ENCODE measurements around the gene SATL1. TPM values are rescaled to one million over a fixed set of nuclear protein-coding genes. Genes with fewer than 3 reads are reported as not detected.
A peak's percentile ranks its signal among the peaks of the same experiment; 100 is the strongest.

Gene SATL1
- total and polyA plus RNA-seq, 9 donors: 0.23 to 0.37 (median 0.33) TPM

DNA sequence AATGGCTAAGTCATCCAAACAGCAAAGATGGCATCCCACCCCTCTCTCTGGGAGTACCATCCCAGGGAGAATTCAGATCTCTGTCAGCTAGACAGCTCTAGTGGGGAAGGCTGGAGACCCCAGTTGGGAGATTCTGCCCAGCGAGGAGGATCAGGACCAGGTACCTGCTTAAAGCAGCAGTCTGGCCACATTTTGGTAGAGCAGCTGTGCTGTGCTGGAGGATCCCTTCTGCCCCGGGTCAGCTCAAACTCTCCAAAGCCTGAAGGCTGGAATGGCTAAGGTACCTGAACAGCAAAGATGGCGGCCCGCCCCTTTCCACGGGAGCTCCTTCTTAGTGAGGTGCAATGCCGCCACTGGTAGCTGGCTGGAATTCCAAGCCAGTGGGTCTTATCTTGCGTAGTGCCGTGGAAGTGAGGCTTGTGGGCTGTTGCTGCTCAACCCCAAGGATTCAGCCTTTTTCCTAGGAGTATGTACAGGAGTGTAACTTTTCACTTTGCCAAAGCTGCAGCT, 40.1 kb downstream of the SATL1 start:
- H3K4me1 ChIP-seq (ENCODE audit: control insufficient read depth, insufficient read depth, low read length): no peaks in the 10 kb centered on the region
- H3K4me3 ChIP-seq (ENCODE audit: low read length): no peak overlapping the region
- no peak overlapping the region for H3K27ac ChIP-seq (ENCODE audit: low read length)
- DNase-seq: no peak
- H3K9me3 ChIP-seq (replicated peaks; ENCODE audit: control insufficient read depth, low read depth, low read length): no peaks in the 10 kb centered on the region
- 79% methylated on average over 7 of the region's 8 CpGs for WGBS (ENCODE audit: insufficient coverage)
- H3K36me3 ChIP-seq (ENCODE audit: control insufficient read depth, insufficient read depth, low read length): no peaks in the 10 kb centered on the region
- peaks cover 4% of the 10 kb centered on the region for H3K27me3 ChIP-seq (ENCODE audit: control insufficient read depth, insufficient read depth, low read length)

DNA sequence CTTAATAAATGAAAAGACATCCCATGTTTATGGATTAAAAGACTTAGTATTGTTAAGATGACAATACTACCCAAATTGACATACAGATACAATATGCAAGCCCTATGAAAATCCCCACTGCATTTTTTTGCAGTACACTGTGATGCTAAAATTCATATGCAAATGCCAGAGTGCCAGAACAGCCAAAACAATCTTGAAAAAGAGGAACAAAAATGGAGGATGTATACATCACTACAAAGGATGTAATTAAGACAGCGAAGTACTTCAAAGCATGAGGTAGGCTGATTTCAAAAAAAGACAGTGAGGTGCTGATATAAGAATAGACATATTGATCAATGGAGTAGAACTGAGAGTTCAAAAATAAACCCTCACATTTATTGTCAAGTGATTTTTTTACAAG, 47.3 kb downstream of the SATL1 start:
- Histone ChIP-seq H3K36me3 (ENCODE audit: control insufficient read depth, insufficient read depth, low read length) (no peaks in the 10 kb centered on the region), H3K9me3 (replicated peaks; ENCODE audit: control insufficient read depth, low read depth, low read length) (no peaks in the 10 kb centered on the region), H3K27ac (ENCODE audit: low read length) (no peak overlapping the region), H3K4me3 (ENCODE audit: low read length) (no peak overlapping the region), H3K4me1 (ENCODE audit: control insufficient read depth, insufficient read depth, low read length) (no peaks in the 10 kb centered on the region), H3K27me3 (ENCODE audit: control insufficient read depth, insufficient read depth, low read length) (no peaks in the 10 kb centered on the region)
- WGBS (ENCODE audit: insufficient coverage): no CpG with 5 or more reads among the region's 1 CpG
- DNase-seq: no peak

DNA sequence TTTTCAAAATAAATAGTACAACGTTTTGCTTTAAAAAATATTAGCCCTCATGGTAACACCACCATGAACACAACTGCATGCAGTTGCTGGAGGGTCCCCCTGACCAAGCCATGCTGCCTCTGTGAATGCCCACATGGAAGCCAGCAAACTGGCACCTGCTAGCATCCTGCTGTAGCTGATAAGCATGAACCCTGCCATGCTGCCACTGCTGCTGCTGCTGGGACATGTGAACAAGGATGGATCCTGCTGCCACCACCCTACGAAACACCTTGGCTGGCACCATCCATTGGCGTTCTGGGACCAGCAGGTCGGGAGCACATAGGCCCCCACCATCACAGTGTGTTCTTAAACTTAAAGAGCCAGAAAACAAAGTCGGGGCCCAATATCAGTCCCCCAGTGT, 83.9 kb downstream of the SATL1 start:
- Histone ChIP-seq H3K4me1 (ENCODE audit: control insufficient read depth, insufficient read depth, low read length) (no peaks in the 10 kb centered on the region), H3K27me3 (ENCODE audit: control insufficient read depth, insufficient read depth, low read length) (peaks cover 4% of the 10 kb centered on the region), H3K4me3 (ENCODE audit: low read length) (no peak overlapping the region), H3K9me3 (replicated peaks; ENCODE audit: control insufficient read depth, low read depth, low read length) (peaks cover 1% of the 10 kb centered on the region), H3K36me3 (ENCODE audit: control insufficient read depth, insufficient read depth, low read length) (no peaks in the 10 kb centered on the region), H3K27ac (ENCODE audit: low read length) (no peak overlapping the region)
- DNase-seq: no peak
- 76% methylated on average over 3 of the region's 5 CpGs for WGBS (ENCODE audit: insufficient coverage)

DNA sequence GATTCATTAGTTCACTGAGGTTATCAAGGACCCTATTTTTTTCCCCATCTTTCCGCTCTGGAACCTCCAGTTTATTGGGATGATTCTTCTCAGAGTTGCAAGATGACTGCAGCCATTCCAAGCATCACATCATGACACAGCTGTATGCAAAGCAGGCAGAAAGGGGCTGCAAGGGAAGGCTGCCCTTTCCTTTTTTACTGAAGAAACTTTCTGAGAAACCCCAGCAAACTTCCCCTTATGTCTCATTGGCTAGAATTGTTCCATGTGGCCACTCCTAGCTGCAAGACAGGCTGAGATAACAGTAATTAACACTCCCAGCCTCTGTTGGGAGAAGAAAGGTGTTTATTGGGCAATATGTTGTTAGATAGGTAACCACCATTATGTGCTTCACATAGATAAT, 102.6 kb downstream of the SATL1 start:
- Histone ChIP-seq H3K4me3 (ENCODE audit: low read length) (no peak overlapping the region), H3K27ac (ENCODE audit: low read length) (no peak overlapping the region), H3K4me1 (ENCODE audit: control insufficient read depth, insufficient read depth, low read length) (no peaks in the 10 kb centered on the region), H3K36me3 (ENCODE audit: control insufficient read depth, insufficient read depth, low read length) (no peaks in the 10 kb centered on the region), H3K27me3 (ENCODE audit: control insufficient read depth, insufficient read depth, low read length) (no peaks in the 10 kb centered on the region), H3K9me3 (replicated peaks; ENCODE audit: control insufficient read depth, low read depth, low read length) (no peaks in the 10 kb centered on the region)
- 70% methylated on average over 1 of the region's 1 CpG for WGBS (ENCODE audit: insufficient coverage)
- no peak for DNase-seq

DNA sequence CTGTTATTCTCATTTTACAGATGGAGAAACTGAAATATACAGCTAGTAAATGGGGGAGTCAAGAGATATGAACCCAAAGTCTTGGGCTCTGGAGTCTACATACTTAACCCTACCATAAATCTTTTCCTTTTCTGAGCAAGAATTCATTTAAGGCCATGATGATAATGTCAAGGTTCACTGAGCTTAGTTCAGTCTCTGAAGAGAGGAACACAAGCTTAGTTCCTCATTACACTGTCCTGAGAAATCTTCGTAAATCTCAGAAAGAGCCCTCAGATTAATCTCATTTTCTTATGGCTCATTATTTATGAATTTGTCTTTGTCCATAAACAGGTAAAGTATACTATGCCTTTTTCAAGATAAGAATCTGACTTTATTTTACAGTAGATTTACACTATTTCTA, 104.2 kb downstream of the SATL1 start:
- Histone ChIP-seq H3K9me3 (replicated peaks; ENCODE audit: control insufficient read depth, low read depth, low read length) (no peaks in the 10 kb centered on the region), H3K27me3 (ENCODE audit: control insufficient read depth, insufficient read depth, low read length) (peaks cover 2% of the 10 kb centered on the region), H3K4me3 (ENCODE audit: low read length) (no peak overlapping the region), H3K4me1 (ENCODE audit: control insufficient read depth, insufficient read depth, low read length) (no peaks in the 10 kb centered on the region), H3K36me3 (ENCODE audit: control insufficient read depth, insufficient read depth, low read length) (no peaks in the 10 kb centered on the region), H3K27ac (ENCODE audit: low read length) (no peak overlapping the region)
- DNase-seq: no peak
- WGBS (ENCODE audit: insufficient coverage): no CpG with 5 or more reads among the region's 1 CpG

DNA sequence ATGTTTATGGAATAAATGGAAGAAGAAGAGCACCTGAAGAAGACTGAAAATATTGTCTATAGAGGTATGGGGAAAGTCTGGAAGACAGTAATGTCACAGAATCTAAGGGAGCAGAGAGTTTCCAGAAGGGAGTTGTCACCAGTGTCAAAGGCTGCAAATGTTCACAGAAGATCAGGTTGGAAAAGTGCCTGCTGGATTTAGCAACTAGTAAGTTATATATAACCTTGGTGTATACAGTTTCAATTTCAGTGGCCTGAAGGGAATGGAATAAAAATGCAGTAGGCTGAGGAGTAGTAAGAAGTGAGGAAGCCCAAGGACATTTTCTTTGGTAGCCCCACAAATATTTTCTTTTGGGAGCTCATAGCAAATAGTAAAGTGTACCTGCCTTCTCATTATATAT, 107.2 kb downstream of the SATL1 start:
- Histone ChIP-seq H3K4me3 (ENCODE audit: low read length) (no peak overlapping the region), H3K27ac (ENCODE audit: low read length) (no peak overlapping the region), H3K36me3 (ENCODE audit: control insufficient read depth, insufficient read depth, low read length) (no peaks in the 10 kb centered on the region), H3K27me3 (ENCODE audit: control insufficient read depth, insufficient read depth, low read length) (peaks cover 2% of the 10 kb centered on the region), H3K9me3 (replicated peaks; ENCODE audit: control insufficient read depth, low read depth, low read length) (no peaks in the 10 kb centered on the region), H3K4me1 (ENCODE audit: control insufficient read depth, insufficient read depth, low read length) (no peaks in the 10 kb centered on the region)
- DNase-seq: peak; percentile 14

DNA sequence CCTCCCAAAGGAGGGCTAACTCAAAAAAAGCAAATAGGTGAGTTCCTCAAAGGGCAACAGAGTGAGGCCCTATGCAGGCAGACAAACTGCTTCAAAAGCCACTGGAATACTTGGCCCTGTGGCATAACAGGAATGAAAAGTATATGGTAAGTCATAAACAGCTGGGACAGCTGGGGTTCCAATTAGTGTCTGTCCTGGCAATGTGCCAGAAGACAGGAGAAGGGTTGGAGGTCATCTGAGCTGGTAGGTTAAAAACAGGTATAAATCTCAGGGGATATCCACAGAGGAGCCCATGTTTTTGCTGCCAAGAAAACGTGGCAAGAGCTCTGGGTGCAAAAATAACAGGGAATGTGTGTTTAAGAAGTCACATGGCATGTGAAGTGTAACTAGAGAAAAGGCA, 128.3 kb downstream of the SATL1 start:
- peaks cover 5% of the 10 kb centered on the region for H3K27me3 ChIP-seq (ENCODE audit: control insufficient read depth, insufficient read depth, low read length)
- 0% methylated on average over 1 of the region's 1 CpG for WGBS (ENCODE audit: insufficient coverage)
- no peaks in the 10 kb centered on the region for H3K4me1 ChIP-seq (ENCODE audit: control insufficient read depth, insufficient read depth, low read length)
- H3K9me3 ChIP-seq (replicated peaks; ENCODE audit: control insufficient read depth, low read depth, low read length): no peaks in the 10 kb centered on the region
- no peak overlapping the region for H3K4me3 ChIP-seq (ENCODE audit: low read length)
- DNase-seq: no peak
- H3K27ac ChIP-seq (ENCODE audit: low read length): no peak overlapping the region
- no peaks in the 10 kb centered on the region for H3K36me3 ChIP-seq (ENCODE audit: control insufficient read depth, insufficient read depth, low read length)

DNA sequence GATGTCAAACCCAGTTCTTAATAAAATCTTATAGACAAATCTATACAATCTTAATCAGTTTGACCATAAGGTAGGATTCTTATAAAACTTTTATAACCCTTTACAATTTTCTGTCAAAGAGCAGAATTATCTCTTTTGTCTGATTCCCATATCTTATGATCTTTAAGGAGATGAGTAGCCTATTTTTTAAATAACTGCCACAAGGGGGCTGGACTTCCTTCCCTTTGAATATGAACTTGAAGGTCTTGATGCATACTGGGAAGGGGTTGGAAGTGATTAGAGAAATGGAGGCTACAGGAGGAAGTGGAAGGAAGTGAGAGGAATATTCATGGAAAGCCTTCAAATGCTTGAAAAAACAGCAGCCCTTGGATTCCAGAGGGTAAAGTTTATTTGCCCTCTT, 128.8 kb downstream of the SATL1 start:
- no peak for DNase-seq
- no peaks in the 10 kb centered on the region for H3K9me3 ChIP-seq (replicated peaks; ENCODE audit: control insufficient read depth, low read depth, low read length)
- H3K27me3 ChIP-seq (ENCODE audit: control insufficient read depth, insufficient read depth, low read length): peaks cover 5% of the 10 kb centered on the region
- no peak overlapping the region for H3K27ac ChIP-seq (ENCODE audit: low read length)
- no peak overlapping the region for H3K4me3 ChIP-seq (ENCODE audit: low read length)
- H3K36me3 ChIP-seq (ENCODE audit: control insufficient read depth, insufficient read depth, low read length): no peaks in the 10 kb centered on the region
- H3K4me1 ChIP-seq (ENCODE audit: control insufficient read depth, insufficient read depth, low read length): no peaks in the 10 kb centered on the region

DNA sequence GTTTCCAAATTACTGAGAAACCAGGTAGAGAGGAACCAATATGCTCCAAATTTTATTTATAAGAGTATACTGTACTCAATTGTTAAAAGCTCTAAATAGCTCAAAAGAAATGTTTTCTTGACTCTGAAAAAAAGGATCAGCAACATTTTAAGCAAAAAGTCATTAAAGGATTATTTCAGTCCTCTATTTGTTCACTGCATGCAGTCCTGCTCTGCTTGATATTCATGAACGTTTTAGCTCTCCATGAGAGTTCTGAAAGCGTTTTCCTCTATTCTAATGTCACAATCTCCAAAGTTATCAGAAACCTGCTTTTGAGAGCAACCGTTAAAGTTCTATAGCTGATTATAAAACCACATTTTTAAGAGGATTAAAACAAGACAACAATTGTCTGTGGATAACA, 129.4 kb downstream of the SATL1 start:
- H3K4me3 ChIP-seq (ENCODE audit: low read length): no peak overlapping the region
- H3K27ac ChIP-seq (ENCODE audit: low read length): no peak overlapping the region
- no peaks in the 10 kb centered on the region for H3K9me3 ChIP-seq (replicated peaks; ENCODE audit: control insufficient read depth, low read depth, low read length)
- peaks cover 5% of the 10 kb centered on the region for H3K27me3 ChIP-seq (ENCODE audit: control insufficient read depth, insufficient read depth, low read length)
- no peaks in the 10 kb centered on the region for H3K36me3 ChIP-seq (ENCODE audit: control insufficient read depth, insufficient read depth, low read length)
- WGBS (ENCODE audit: insufficient coverage): 80% methylated on average over 1 of the region's 3 CpGs
- no peak for DNase-seq
- H3K4me1 ChIP-seq (ENCODE audit: control insufficient read depth, insufficient read depth, low read length): no peaks in the 10 kb centered on the region

DNA sequence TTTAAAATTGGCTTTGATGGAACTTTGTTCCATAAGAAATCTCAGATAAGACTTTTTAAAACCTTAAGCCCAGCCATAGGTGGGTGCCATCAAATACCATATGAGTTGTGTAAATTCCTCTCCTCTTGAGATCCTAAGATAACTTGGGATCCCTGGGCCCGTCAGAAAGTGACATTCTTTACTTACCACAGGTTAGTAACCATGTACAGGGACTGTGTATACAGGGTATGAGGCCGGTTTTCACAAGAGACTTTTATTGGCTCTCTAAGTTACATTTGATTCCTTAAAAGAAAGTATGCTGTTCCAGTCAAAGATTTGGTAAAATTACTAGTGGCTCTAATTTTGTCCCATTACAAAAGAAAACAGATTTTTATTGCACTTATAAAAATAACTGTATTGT, 129.8 kb downstream of the SATL1 start:
- Histone ChIP-seq H3K4me3 (ENCODE audit: low read length) (no peak overlapping the region), H3K36me3 (ENCODE audit: control insufficient read depth, insufficient read depth, low read length) (no peaks in the 10 kb centered on the region), H3K27me3 (ENCODE audit: control insufficient read depth, insufficient read depth, low read length) (peaks cover 5% of the 10 kb centered on the region), H3K4me1 (ENCODE audit: control insufficient read depth, insufficient read depth, low read length) (no peaks in the 10 kb centered on the region), H3K9me3 (replicated peaks; ENCODE audit: control insufficient read depth, low read depth, low read length) (no peaks in the 10 kb centered on the region), H3K27ac (ENCODE audit: low read length) (no peak overlapping the region)
- no CpG with 5 or more reads among the region's 2 CpGs for WGBS (ENCODE audit: insufficient coverage)
- no peak for DNase-seq

DNA sequence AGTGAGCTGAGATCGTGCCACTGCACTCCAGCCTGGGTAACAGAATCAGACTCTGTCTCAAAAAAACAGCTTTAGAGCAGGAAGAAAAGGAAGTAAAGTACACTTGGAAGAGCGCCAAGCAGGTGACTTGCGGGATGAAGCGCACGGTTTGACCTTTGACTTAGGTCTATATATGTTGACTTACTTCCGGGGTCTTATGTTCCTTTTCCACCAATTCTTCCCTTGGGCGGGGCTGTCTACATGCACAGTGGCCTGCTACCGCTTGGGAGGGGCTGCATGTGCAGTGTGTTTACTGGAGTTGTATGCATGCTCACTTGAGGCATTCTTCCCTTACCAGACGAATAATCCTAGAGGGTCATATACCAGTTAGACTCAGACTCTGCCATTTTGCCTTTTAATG, 131.3 kb downstream of the SATL1 start:
- Histone ChIP-seq H3K36me3 (ENCODE audit: control insufficient read depth, insufficient read depth, low read length) (no peaks in the 10 kb centered on the region), H3K9me3 (replicated peaks; ENCODE audit: control insufficient read depth, low read depth, low read length) (no peaks in the 10 kb centered on the region), H3K4me3 (ENCODE audit: low read length) (no peak overlapping the region), H3K27me3 (ENCODE audit: control insufficient read depth, insufficient read depth, low read length) (peaks cover 5% of the 10 kb centered on the region), H3K4me1 (ENCODE audit: control insufficient read depth, insufficient read depth, low read length) (no peaks in the 10 kb centered on the region), H3K27ac (ENCODE audit: low read length) (no peak overlapping the region)
- WGBS (ENCODE audit: insufficient coverage): 85% methylated on average over 5 of the region's 9 CpGs
- DNase-seq: no peak
